ENCODE data around the gene CIB4.

- no peak for TF ChIP-seq CSDC2 (CRISPR knock-in tag; IDR thresholded peaks at IDR 0.05)
- no peak for TF ChIP-seq TSHZ2 (CRISPR knock-in tag; IDR thresholded peaks at IDR 0.05)
- no peak for TF ChIP-seq ZFP3 (CRISPR knock-in tag; IDR thresholded peaks at IDR 0.05)
- TF ChIP-seq SNAI2 (CRISPR knock-in tag; IDR thresholded peaks at IDR 0.05), result no peak
- TF ChIP-seq PATZ1 (CRISPR knock-in tag; IDR thresholded peaks at IDR 0.05; ENCODE audit: borderline replicate concordance), result no peak
- TF ChIP-seq CSRNP3 (CRISPR knock-in tag; IDR thresholded peaks at IDR 0.05), result no peak
- no peak for TF ChIP-seq ARNTL (CRISPR knock-in tag; IDR thresholded peaks at IDR 0.05; ENCODE audit: borderline replicate concordance, low read depth)
- no peak for TF ChIP-seq CREB5 (CRISPR knock-in tag; IDR thresholded peaks at IDR 0.05; ENCODE audit: low read depth)
- no peak for TF ChIP-seq BACH2 (CRISPR knock-in tag; IDR thresholded peaks at IDR 0.05; ENCODE audit: borderline replicate concordance)
- TF ChIP-seq PPARA (CRISPR knock-in tag; IDR thresholded peaks at IDR 0.05; ENCODE audit: borderline replicate concordance), result no peak
- TF ChIP-seq RARB (CRISPR knock-in tag; IDR thresholded peaks at IDR 0.05), result no peak
- TF ChIP-seq ISL1 (CRISPR knock-in tag; IDR thresholded peaks at IDR 0.05), result no peak
- TF ChIP-seq ZC3H10 (CRISPR knock-in tag; IDR thresholded peaks at IDR 0.05), result no peak
Observed at GRCh38 chr2:26562811-26563645, 78.1 kb downstream of the CIB4 start.

All from SK-N-SH treated with all-trans-retinoic acid at 6 μM for 48 hours (cell line).